Measurements from ENCODE around the gene FGF9. TPM values are rescaled to one million over a fixed set of nuclear protein-coding genes. Genes with fewer than 3 reads are reported as not detected.

The FGF9 gene
- total RNA-seq, 1 experiment from 2014 or later, result 0.21 TPM

DNA sequence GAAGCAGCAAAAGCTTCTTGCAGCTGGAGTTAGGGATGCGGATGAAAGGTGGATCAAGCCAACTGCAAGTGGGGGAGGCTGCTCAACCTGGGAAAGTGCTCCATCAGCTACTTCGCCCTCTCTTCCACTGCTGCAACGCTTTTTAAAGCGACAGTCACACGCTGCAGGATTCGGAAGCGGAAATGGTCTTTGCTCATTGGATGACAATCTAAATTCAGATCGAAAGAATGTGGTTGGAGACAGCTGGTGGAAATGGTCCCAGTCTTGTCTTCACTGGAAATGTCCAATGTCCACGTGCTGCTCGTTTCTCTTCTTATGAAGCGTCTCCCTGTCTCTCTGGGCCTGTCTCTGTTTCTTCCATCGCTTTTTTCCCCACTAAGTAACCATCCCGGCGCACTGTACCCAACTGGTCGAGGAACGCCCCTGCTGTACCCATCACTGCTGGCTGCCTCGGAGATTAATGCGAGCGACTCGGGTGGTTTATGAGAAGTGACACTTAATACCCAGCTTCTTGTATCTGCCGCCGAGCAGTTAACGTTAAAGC lies 2.1 kb upstream of the FGF9 start:
- no peak for DNase-seq (ENCODE audit: low spot score)
- Histone ChIP-seq H3K9me3 (ENCODE audit: low read depth, low read length, poor library complexity, severe bottlenecking) (no peaks in the 10 kb centered on the region), H3K4me1 (ENCODE audit: insufficient read depth, low read length, poor library complexity, severe bottlenecking) (peaks cover 28% of the 10 kb centered on the region), H3K27me3 (replicated peaks; ENCODE audit: insufficient read depth, low read depth, low read length, poor library complexity) (peaks cover 47% of the 10 kb centered on the region), H3K36me3 (ENCODE audit: insufficient read depth, low read length, poor library complexity, severe bottlenecking) (no peaks in the 10 kb centered on the region), H3K27ac (ENCODE audit: low read depth, low read length, poor library complexity, severe bottlenecking) (no peak overlapping the region), H3K4me3 (ENCODE audit: low read depth, low read length, poor library complexity, severe bottlenecking) (peak overlapping the region; percentile 57)
- BruUV-seq (replicated peaks), result no TSS peak
- CTCF ChIA-PET, result interaction anchor here (0.7 kb wide), 1 partner anchor 15 kb away, joined by 7 read pairs; no protein-coding TSS in a partner anchor
- intact Hi-C loops (cut with micrococcal nuclease; ENCODE audit: unreplicated experiment), result loop anchor here (5.0 kb wide), 1 partner anchor 52 kb away; no protein-coding TSS in a partner anchor
- POLR2A ChIA-PET (ENCODE audit: low non-redundant PET), result no interaction called here
- no peak for TF ChIP-seq EZH2 (IDR thresholded peaks at IDR 0.05; ENCODE audit: borderline replicate concordance, low read depth, low read length, poor library complexity, severe bottlenecking)
- TF ChIP-seq, protein P1, sequence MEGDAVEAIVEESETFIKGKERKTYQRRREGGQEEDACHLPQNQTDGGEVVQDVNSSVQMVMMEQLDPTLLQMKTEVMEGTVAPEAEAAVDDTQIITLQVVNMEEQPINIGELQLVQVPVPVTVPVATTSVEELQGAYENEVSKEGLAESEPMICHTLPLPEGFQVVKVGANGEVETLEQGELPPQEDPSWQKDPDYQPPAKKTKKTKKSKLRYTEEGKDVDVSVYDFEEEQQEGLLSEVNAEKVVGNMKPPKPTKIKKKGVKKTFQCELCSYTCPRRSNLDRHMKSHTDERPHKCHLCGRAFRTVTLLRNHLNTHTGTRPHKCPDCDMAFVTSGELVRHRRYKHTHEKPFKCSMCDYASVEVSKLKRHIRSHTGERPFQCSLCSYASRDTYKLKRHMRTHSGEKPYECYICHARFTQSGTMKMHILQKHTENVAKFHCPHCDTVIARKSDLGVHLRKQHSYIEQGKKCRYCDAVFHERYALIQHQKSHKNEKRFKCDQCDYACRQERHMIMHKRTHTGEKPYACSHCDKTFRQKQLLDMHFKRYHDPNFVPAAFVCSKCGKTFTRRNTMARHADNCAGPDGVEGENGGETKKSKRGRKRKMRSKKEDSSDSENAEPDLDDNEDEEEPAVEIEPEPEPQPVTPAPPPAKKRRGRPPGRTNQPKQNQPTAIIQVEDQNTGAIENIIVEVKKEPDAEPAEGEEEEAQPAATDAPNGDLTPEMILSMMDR (conservative IDR thresholded peaks at IDR 0.05; ENCODE audit: low read depth, low read length), result no peak

DNA sequence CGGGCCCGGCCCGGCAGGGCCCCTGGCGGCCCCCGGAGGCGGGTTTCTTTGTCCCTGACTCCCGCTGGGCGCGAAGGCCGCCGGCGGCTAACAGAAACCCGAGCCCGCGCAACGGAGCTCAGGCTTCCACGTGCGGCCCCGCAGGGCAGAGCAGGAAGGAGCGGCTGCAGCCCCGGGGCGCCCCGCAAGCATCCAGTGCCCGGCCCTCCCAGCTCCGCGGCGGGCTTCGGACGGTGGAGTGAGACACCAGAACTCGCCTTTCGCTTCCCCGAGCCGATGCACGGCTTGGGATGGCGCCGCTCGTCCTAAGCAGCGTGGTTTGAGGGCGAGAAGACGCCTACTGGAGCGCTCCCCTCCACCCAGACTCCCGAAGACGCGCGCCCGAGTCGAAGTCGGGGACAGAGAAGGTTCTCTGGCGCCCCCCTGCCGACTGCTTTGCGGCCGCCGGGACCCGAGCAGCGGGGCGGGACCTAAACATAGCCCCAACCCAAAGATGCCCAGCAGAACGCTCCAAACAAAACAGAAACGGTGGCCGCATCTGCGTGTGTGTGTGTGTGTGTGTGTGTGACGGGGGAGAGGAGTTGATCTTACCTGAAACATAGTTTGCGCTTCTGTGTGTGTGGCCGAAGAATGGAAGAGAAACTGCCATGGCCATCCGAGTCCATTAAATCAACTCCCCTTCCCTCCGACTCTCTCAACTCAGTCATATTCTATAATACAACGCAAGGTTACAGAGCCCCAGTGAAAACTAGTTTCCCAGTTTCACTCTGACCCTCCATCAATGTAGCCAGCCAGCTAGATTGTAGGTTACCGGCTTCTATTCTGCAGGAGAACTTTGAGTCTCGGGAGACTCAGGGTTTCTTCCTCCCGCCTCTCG lies 629 bp upstream of the FGF9 start:
- CTCF ChIA-PET, result no interaction called here
- peak; percentile 61 for DNase-seq (ENCODE audit: low spot score)
- no peak overlapping the region for H3K27ac ChIP-seq (ENCODE audit: low read depth, low read length, poor library complexity, severe bottlenecking)

GRCh38 chr13:21671620-21672286 lies 880 bp downstream of the FGF9 start:
- no peak overlapping the region for H3K27ac ChIP-seq (ENCODE audit: low read depth, low read length, poor library complexity, severe bottlenecking)
- H3K4me1 ChIP-seq (ENCODE audit: insufficient read depth, low read length, poor library complexity, severe bottlenecking), result peaks cover 36% of the 10 kb centered on the region
- ChIA-PET POLR2A (ENCODE audit: low non-redundant PET) (no interaction called here), CTCF (no interaction called here)
- intact Hi-C loops (cut with micrococcal nuclease; ENCODE audit: unreplicated experiment), result loop anchor here (5.0 kb wide), 1 partner anchor 64 kb away; no protein-coding TSS in a partner anchor
- H3K27me3 ChIP-seq (replicated peaks; ENCODE audit: insufficient read depth, low read depth, low read length, poor library complexity), result peaks cover 64% of the 10 kb centered on the region
- DNase-seq (ENCODE audit: low spot score), result no peak
- no peaks in the 10 kb centered on the region for H3K9me3 ChIP-seq (ENCODE audit: low read depth, low read length, poor library complexity, severe bottlenecking)
- H3K4me3 ChIP-seq (ENCODE audit: low read depth, low read length, poor library complexity, severe bottlenecking), result peak overlapping the region; percentile 57
- BruUV-seq (replicated peaks), result no TSS peak
- H3K36me3 ChIP-seq (ENCODE audit: insufficient read depth, low read length, poor library complexity, severe bottlenecking), result no peaks in the 10 kb centered on the region
- TF ChIP-seq EZH2 (IDR thresholded peaks at IDR 0.05; ENCODE audit: borderline replicate concordance, low read depth, low read length, poor library complexity, severe bottlenecking), result peak; percentile 56
- TF ChIP-seq, protein P1 (conservative IDR thresholded peaks at IDR 0.05; ENCODE audit: low read depth, low read length), result no peak

More for the DNA sequence above, 629 bp upstream of the FGF9 start:
- Histone ChIP-seq H3K36me3 (ENCODE audit: insufficient read depth, low read length, poor library complexity, severe bottlenecking) (no peaks in the 10 kb centered on the region), H3K9me3 (ENCODE audit: low read depth, low read length, poor library complexity, severe bottlenecking) (no peaks in the 10 kb centered on the region), H3K4me3 (ENCODE audit: low read depth, low read length, poor library complexity, severe bottlenecking) (peak overlapping the region; percentile 57), H3K4me1 (ENCODE audit: insufficient read depth, low read length, poor library complexity, severe bottlenecking) (peaks cover 29% of the 10 kb centered on the region), H3K27me3 (replicated peaks; ENCODE audit: insufficient read depth, low read depth, low read length, poor library complexity) (peaks cover 49% of the 10 kb centered on the region)
- TF ChIP-seq, protein P1 (conservative IDR thresholded peaks at IDR 0.05; ENCODE audit: low read depth, low read length), result peak; percentile 30; the same call in 1 of the 2 replicates
- peak; percentile 17 for TF ChIP-seq EZH2 (IDR thresholded peaks at IDR 0.05; ENCODE audit: borderline replicate concordance, low read depth, low read length, poor library complexity, severe bottlenecking)
- intact Hi-C loops (cut with micrococcal nuclease; ENCODE audit: unreplicated experiment), result loop anchor here (5.0 kb wide), 1 partner anchor 63 kb away; no protein-coding TSS in a partner anchor
- BruUV-seq (replicated peaks), result no TSS peak
- POLR2A ChIA-PET (ENCODE audit: low non-redundant PET), result no interaction called here
